Central memory CD8-positive, alpha-beta T cell (primary cell): ENCODE data around the gene FASTK.

Experiments used
- ATAC-seq: fragments of 150-1000 bp; cut with Tn5 transposase; replicated peaks from 2 replicates; pipeline ENCODE4 v1.10.0; 2022; ENCODE audit warnings: mild to moderate bottlenecking, moderate FRiP score, moderate number of reproducible peaks; ENCODE audit not compliant: poor library complexity, severe bottlenecking; ENCODE audit errors: extremely low read depth
- DNase-seq, 2 donors: peaks; one replicate each; pipeline ENCODE4 v3.0.0; 2021; ENCODE audit warnings: low spot score in 2 of 2
- H3K27ac Mint-ChIP-seq: one replicate; pipeline ENCODE4 v1.8.0; 2022; ENCODE audit warnings: low read depth, mild to moderate bottlenecking, moderate library complexity, mixed read lengths
- H3K27me3 Mint-ChIP-seq: one replicate; pipeline ENCODE4 v1.8.0; 2022; ENCODE audit warnings: mixed read lengths
- H3K36me3 Mint-ChIP-seq: one replicate; pipeline ENCODE4 v1.8.0; 2022; ENCODE audit warnings: mild to moderate bottlenecking, moderate library complexity, mixed read lengths; ENCODE audit not compliant: insufficient read depth
- H3K4me1 Mint-ChIP-seq: one replicate; pipeline ENCODE4 v1.8.0; 2022; ENCODE audit warnings: mixed read lengths
- H3K4me3 Mint-ChIP-seq: one replicate; pipeline ENCODE4 v1.8.0; 2022; ENCODE audit warnings: mild to moderate bottlenecking, moderate library complexity, mixed read lengths
- H3K9me3 Mint-ChIP-seq: one replicate; pipeline ENCODE4 v1.8.0; 2022; ENCODE audit warnings: mixed read lengths

Gene FASTK

DNA sequence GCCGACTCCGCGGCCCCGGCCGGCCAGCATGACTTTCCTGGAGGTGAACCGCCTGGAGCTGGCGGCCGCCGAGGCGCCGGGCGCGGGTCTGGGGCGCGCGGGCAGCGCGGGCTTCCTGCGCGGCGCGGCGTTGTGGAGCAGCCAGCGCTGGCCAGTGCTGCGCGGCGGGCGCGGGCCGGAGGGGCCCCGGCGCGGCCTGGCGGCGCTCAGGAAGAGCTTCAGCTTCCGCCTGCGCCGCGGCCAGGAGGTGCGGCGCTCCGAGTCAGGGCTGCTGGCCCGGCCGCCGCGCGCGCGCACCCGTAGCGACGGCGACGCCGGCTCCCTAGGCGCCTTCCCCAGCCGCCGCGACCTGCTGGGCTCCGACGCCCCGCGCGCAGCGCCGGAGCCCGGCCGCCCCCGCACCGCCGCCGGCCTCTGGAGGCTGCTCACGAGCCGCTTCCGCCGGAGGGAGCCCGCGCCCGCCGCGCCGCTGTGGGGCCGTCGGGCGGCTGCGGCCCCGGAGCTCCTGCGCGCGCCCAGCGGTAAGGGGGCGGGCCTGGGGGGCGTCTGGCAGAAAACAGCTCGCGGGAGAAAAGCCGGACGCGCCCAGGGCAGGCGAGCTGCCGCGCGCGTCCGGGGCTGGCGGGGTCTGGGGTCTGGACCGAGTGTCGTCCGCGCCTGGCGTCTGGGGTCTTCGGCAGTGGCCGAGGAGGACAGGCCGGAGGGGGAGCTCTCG, 34.7 kb upstream of the FASTK start:
- H3K4me1 Mint-ChIP-seq: peaks cover 20% of the 10 kb centered on the region
- DNase-seq: no peak
- no peaks in the 10 kb centered on the region for H3K9me3 Mint-ChIP-seq
- peak; percentile 21 for ATAC-seq
- peak overlapping the region; percentile 65 for H3K4me3 Mint-ChIP-seq
- H3K27ac Mint-ChIP-seq: no peak overlapping the region
- H3K36me3 Mint-ChIP-seq: peaks cover 8% of the 10 kb centered on the region
- H3K27me3 Mint-ChIP-seq: no peaks in the 10 kb centered on the region

DNA sequence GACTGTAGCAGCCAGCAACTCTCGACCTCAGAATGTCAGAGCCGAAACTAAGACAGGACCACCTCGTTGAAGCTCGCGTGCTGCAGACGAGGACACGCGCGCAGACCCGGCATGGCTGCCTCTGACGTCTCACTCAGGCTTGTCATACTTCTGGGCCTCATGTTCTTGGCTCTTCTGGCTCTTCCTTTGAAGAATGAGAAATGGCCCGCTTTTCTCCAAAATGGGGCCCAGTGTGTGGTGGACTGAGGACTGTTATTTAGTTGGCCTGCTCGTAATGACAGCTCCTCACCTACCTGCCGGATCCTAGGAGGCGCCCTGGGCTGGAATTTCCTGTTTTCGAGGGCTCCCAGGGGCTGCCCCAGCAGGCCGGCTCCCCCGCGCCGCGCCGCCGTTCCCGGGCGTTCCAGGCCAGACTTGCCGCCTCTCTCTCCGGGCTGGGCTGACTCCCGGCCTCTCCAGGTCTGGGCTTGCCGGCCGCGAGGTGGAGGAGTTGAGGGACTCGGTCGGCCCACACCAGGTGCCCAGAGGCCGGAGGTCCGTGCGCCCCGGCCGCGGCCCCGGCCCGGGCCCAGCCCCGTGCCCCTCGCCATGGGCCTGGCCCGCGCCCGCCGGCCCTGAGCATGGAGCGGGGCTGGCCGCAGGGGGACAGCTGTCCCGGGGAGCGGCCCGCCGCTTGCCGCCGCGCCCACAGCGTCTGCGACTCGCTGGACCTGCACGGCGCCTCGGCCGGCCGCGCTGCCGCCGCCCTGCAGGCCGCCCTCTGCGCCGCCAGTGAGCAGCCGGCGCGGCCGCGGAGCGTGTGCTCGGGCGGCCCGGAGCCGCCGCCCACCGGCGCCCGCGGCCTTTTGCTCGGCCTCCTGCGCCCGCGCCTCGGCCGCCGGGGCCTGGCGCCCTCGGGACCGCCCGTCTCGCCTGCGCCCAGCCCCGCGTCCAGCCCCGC, 33.8 kb upstream of the FASTK start:
- H3K36me3 Mint-ChIP-seq: peaks cover 6% of the 10 kb centered on the region
- DNase-seq (no peak), ATAC-seq (peak; percentile 1)
- H3K4me1 Mint-ChIP-seq: peaks cover 23% of the 10 kb centered on the region
- H3K4me3 Mint-ChIP-seq: peak overlapping the region; percentile 25
- no peak overlapping the region for H3K27ac Mint-ChIP-seq
- no peaks in the 10 kb centered on the region for H3K9me3 Mint-ChIP-seq
- no peaks in the 10 kb centered on the region for H3K27me3 Mint-ChIP-seq

DNA sequence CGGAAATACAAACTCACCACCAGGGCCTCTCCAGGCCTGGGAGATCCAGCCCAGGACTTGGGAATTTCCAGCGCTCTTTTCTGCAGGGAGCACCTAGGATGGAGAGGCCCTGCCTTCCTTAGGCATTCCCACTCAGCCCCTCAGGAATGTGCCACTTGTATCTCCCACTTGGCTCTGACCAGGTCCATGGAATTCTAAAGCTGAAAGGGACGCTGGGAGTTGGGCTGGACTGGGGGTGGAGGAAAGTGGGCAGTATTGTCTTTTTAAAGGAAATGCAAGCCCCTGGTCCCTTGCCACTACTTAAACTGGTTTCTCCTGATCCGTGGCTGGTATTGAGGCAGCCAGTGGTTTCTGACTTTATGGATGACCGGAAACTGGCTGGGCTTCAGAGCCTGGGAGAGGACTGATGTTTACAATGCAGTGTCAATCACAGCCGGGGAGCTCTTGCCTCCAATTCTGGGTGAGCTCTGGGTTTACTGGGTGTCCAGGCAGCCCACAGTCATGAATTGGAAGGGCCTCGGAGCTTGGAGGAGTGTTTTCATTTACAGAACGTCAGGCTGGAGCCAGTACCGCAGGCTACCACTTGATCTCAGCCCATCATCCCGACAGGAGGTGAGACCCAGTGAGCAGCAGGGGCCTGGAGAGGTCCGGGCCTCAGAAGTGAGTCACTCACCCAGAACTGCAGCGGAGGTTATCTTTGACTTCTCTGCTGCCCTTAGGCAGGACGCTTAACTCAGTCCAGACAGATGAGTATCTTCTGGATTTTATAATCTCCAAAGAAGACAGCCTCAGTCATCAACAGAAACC, 32.9 kb upstream of the FASTK start:
- no peak for ATAC-seq
- Mint-ChIP-seq H3K36me3 (peaks cover 6% of the 10 kb centered on the region), H3K27ac (no peak overlapping the region), H3K27me3 (no peaks in the 10 kb centered on the region), H3K9me3 (no peaks in the 10 kb centered on the region), H3K4me1 (peaks cover 20% of the 10 kb centered on the region), H3K4me3 (peak overlapping the region; percentile 25)
- no peak for DNase-seq

DNA sequence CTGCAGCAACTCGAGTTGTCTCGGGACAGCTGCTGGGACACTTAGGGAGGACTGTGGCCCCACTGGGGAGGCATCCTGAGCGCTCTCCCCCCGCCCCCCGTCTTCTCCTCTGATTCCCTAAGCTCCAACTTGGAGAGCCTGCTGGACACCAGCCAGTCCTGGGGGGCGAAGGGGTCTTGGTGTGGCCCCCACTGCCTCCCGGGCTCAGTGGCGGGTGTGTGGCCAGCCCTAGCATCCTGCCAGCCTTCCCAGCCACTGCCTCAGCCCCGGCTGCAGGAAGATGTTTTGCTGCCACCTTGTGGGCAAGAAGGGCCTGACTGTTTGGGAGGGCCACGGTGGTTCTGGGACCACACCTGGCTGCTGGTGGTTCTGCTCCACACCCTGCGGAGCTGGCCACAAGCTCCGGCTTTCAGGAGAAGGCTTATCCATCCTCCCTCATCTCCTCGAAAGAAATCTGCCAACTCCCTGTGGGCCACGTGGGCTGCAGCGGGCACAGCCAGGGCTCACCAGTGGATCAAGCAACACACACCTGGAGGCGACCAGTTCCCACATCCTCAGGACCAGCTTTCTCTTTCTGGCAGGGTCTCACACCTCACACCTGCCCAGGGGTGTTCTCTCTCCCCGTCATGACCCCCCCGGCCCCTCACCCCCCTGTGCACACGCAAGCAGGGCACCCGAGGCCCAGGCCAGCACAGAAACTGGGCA, 30.5 kb upstream of the FASTK start:
- Mint-ChIP-seq H3K27ac (no peak overlapping the region), H3K9me3 (no peaks in the 10 kb centered on the region), H3K4me3 (no peak overlapping the region), H3K36me3 (peaks cover 5% of the 10 kb centered on the region), H3K4me1 (peaks cover 8% of the 10 kb centered on the region), H3K27me3 (no peaks in the 10 kb centered on the region)
- DNase-seq (peak; percentile 63), ATAC-seq (peak; percentile 69)

DNA sequence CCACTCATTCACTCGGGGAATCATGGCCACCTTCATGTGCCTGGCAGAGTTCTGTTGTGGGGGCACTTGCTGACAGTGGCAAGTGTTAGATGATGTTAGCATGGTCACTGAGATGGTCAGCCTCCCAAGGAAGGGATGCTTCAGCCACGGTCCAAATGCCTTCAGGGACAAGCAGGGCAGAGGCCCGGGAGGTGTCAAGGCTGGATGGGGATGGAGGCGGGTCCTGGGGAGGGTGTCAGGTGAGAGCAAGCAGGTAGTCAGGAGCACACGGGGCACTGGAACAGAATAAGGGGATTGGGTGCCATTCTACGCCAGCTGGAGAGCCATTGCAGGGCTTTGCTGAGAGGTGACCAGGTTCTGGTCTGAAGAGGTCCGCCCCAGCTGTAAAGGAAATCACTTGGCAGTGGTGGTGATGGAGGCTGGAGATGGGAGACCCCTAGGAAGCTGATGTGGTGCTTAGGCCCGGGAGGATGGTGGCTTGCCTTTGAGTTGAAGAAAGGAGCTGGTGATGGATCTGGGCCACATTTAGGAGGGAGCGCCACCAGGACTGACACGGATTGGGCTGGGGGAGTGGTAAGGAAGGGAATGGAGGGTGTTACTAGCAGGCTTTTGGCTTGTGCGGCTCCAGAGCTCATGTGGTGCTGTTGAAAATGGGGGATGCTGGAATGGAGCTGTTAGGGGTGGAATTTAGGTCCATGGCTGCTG, 29.8 kb upstream of the FASTK start:
- no peak overlapping the region for H3K4me3 Mint-ChIP-seq
- no peaks in the 10 kb centered on the region for H3K27me3 Mint-ChIP-seq
- H3K27ac Mint-ChIP-seq: no peak overlapping the region
- H3K36me3 Mint-ChIP-seq: peaks cover 2% of the 10 kb centered on the region
- DNase-seq: no peak
- H3K9me3 Mint-ChIP-seq: no peaks in the 10 kb centered on the region
- ATAC-seq: no peak
- H3K4me1 Mint-ChIP-seq: peaks cover 8% of the 10 kb centered on the region

DNA sequence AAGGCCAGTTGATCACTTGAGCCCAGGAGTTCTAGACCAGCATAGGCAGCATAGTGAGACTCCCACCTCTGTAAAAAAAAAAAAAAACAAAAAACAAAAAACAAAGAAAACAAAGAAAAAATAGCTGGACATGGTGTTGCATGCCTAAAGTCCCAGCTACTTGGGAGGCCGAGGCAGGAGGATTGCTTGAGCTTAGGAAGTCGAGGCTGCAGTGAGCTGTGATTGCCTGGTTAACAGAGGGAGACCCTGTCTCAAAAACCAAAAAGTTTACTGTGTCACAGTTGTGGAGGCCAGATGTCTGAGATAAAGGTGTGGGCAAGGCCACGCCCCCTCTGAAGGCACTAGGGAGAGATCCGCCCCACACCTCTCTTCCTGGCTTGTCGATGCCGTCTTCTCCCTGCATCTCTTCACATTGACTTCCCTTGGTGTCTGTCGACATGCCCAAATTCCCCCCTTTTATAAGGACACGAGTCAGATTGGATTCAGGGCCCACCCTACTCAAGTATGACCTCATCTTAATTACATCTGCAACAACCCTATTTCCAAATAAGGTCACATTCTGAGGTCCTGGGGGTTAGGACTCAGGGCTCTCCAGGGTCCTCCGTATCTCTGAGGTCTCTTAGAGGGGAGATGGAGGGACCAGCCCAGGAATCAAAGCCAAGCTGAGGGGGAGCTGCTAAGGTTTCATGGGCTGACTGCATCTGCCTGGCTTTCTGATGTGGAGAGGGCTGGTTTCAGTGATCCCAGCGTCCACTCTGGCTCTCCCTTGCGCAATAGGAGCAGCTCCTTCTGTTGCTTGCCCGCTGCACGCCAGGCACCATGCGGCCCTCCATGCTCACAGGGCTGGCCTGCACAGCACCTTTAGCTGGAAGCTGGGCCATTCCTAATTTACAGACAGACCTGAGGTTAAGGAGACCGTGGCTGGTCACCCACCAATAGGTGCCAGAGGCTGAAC, 28.8 kb upstream of the FASTK start:
- peaks cover 2% of the 10 kb centered on the region for H3K36me3 Mint-ChIP-seq
- DNase-seq: no peak
- peaks cover 13% of the 10 kb centered on the region for H3K4me1 Mint-ChIP-seq
- H3K27me3 Mint-ChIP-seq: no peaks in the 10 kb centered on the region
- no peak overlapping the region for H3K4me3 Mint-ChIP-seq
- no peak overlapping the region for H3K27ac Mint-ChIP-seq
- no peak for ATAC-seq
- no peaks in the 10 kb centered on the region for H3K9me3 Mint-ChIP-seq

DNA sequence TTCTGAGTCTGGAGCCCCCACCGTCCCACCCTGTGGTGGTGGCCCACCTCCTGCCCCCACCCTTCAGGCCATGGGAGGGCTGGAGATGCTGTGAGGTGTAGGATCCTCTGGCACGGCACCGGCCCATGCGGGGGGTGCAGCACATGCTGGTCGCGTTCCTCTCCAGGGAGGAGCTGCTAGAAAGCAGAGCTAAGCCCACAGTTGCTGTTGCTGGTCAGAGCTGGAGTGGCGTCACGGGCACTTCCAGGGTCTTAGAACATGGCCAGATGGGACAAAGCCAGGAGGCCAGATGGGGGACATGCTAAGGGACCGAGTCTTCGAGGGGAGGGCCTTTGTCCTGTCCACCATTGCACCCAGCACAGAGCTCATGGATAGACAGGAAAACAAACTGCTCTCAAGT, 27.3 kb upstream of the FASTK start:
- H3K4me1 Mint-ChIP-seq: peaks cover 17% of the 10 kb centered on the region
- H3K9me3 Mint-ChIP-seq: no peaks in the 10 kb centered on the region

DNA sequence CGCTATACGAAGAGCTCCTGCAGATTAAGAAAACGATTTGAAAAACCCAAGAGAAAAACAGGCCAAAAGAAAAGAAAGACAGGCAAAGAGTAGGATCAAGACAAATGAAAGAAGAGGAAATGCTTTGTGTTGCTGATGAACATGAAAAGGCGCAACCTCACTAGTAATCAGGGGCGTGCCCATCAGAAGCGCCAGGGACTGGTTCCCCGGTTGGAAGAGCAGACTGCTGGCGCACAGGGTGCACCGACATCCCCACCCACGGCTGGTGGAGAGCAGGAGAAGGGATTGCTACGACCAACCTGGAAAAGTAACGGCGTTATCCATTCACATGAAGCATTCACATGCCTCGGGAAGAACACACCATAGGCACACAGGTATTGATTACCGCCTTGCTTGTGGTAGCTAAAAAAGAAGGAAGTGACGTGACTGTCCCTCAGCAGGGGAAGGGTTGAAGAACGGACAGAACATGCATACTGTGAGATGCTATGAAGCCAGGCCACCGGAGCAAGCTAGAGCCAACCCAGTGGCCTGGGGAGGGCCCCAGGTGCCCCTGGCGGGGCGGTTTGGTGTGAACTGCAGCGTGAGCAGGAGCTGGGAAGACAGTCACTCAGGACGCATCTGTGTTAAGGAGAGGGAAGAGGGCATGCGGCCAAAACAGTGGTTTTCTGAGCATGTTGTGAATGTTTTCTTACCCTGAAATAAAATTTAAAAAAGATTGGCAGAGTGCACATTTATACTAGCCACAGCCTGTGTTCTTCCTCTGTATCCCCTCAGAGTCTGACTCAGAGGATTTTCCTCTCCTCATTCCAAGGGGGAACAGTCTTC, 24.0 kb upstream of the FASTK start:
- ATAC-seq (no peak), DNase-seq (no peak)
- Mint-ChIP-seq H3K36me3 (no peaks in the 10 kb centered on the region), H3K9me3 (no peaks in the 10 kb centered on the region), H3K4me3 (no peak overlapping the region), H3K27ac (no peak overlapping the region), H3K27me3 (no peaks in the 10 kb centered on the region), H3K4me1 (peaks cover 9% of the 10 kb centered on the region)

More for the DNA sequence above, 27.3 kb upstream of the FASTK start:
- no peak for DNase-seq
- H3K27ac Mint-ChIP-seq: no peak overlapping the region
- H3K4me3 Mint-ChIP-seq: no peak overlapping the region
- no peaks in the 10 kb centered on the region for H3K27me3 Mint-ChIP-seq
- H3K36me3 Mint-ChIP-seq: peaks cover 2% of the 10 kb centered on the region
- ATAC-seq: no peak

DNA sequence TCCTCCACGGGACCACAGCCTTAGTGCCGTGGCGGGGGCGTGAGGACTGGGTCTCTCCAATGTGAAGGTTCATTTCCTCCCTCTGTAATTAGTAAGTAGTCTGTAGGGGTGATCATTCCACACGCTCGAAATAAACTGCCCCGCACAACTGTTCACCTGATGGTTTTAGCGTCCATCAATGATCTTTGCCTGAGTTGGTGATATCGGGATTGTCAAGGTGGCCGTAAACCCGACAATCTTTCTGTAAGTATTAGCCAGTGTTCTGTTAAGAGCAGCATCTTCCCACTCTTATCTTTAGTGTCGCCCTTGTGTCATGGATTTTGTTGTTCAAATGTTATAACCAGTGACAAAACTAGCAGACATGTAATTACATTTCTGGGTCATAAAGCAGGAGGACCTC, 23.4 kb upstream of the FASTK start:
- H3K36me3 Mint-ChIP-seq: no peaks in the 10 kb centered on the region
- no peaks in the 10 kb centered on the region for H3K9me3 Mint-ChIP-seq
- H3K4me1 Mint-ChIP-seq: peaks cover 9% of the 10 kb centered on the region
- no peak overlapping the region for H3K27ac Mint-ChIP-seq
- ATAC-seq (no peak), DNase-seq (no peak)
- H3K4me3 Mint-ChIP-seq: no peak overlapping the region
- no peaks in the 10 kb centered on the region for H3K27me3 Mint-ChIP-seq

DNA sequence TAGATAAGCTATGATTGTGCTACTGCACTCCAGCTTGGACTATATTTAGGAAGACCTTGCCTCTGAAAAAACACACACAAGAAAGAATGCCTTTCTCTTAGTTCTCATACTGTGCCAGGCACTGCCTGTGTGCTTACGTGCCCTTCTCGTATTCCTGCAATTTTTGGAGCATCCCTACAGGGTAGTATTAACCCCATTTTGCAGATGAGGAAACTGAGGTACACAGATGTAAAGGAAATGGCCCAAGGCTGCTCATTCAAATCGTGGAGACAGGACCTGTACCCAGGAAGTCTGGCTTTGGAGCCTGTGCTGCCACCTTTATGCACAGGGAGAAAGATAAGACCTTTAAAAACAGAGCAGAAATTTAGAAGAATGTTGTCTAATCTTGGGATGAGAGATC, 22.4 kb upstream of the FASTK start:
- Mint-ChIP-seq H3K36me3 (no peaks in the 10 kb centered on the region), H3K27ac (no peak overlapping the region), H3K4me1 (peaks cover 9% of the 10 kb centered on the region), H3K4me3 (no peak overlapping the region), H3K27me3 (no peaks in the 10 kb centered on the region), H3K9me3 (no peaks in the 10 kb centered on the region)
- DNase-seq (no peak), ATAC-seq (no peak)
